ENCODE results near the gene GIPC3. TPM values are rescaled to one million over a fixed set of nuclear protein-coding genes. Genes with fewer than 3 reads are reported as not detected.
"Not testable (repeated sequence)": the region's sequence is repeated elsewhere in the genome, so short reads cannot be mapped to it uniquely, and the experiment has no call there.

The GIPC3 gene
- total RNA-seq, 1 donor from 2014 or later = not detected

DNA sequence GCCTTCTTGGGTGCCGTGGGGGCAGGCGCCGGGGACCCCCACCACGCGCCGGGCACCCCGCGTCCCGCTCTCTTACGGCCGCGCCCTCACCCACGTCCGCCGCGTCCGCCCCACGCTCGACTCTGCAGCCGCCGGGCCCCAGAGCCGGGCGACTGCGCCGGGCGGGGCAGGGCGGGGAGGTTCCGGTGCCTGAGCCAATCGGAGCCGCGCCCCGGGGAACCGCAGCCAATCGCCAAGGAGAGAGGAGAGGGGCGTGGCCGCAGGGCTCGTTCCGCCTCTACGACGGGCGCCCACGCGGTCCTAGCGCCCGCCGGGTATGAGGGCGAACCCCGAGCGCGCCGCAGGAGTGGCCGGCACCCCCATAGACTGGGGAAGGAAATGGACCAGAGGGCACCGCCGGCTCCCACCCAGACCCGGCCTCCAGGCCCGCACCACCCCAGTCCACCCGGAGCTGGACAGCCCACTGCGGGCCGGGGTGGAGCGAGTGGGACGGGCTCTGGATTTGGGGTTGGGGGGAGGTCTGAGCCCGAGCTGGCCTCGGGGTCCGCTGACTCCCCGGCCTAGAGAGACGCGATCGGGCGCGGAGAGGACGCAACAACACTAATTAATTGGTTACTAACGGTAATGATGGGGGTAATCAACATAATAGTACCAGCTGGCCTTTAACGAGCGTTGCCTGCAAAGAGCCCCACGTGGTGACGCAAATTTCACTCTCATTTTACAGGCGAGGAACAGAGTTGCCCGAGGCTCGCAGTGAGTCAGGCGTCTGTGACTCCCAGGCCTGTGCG is 27.6 kb upstream of the GIPC3 start, which contains the start of gene MFSD12:
TSS of gene MFSD12 (minus strand) at position 126 of the 788 bp plus-strand sequence. CDS start 183 bp downstream, outside the sequence.
- DNase-seq (ENCODE audit: low read depth) = no peak
- TF ChIP-seq, protein P1, sequence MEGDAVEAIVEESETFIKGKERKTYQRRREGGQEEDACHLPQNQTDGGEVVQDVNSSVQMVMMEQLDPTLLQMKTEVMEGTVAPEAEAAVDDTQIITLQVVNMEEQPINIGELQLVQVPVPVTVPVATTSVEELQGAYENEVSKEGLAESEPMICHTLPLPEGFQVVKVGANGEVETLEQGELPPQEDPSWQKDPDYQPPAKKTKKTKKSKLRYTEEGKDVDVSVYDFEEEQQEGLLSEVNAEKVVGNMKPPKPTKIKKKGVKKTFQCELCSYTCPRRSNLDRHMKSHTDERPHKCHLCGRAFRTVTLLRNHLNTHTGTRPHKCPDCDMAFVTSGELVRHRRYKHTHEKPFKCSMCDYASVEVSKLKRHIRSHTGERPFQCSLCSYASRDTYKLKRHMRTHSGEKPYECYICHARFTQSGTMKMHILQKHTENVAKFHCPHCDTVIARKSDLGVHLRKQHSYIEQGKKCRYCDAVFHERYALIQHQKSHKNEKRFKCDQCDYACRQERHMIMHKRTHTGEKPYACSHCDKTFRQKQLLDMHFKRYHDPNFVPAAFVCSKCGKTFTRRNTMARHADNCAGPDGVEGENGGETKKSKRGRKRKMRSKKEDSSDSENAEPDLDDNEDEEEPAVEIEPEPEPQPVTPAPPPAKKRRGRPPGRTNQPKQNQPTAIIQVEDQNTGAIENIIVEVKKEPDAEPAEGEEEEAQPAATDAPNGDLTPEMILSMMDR (conservative IDR thresholded peaks at IDR 0.05; ENCODE audit: low read depth, low read length) = no peak

DNA sequence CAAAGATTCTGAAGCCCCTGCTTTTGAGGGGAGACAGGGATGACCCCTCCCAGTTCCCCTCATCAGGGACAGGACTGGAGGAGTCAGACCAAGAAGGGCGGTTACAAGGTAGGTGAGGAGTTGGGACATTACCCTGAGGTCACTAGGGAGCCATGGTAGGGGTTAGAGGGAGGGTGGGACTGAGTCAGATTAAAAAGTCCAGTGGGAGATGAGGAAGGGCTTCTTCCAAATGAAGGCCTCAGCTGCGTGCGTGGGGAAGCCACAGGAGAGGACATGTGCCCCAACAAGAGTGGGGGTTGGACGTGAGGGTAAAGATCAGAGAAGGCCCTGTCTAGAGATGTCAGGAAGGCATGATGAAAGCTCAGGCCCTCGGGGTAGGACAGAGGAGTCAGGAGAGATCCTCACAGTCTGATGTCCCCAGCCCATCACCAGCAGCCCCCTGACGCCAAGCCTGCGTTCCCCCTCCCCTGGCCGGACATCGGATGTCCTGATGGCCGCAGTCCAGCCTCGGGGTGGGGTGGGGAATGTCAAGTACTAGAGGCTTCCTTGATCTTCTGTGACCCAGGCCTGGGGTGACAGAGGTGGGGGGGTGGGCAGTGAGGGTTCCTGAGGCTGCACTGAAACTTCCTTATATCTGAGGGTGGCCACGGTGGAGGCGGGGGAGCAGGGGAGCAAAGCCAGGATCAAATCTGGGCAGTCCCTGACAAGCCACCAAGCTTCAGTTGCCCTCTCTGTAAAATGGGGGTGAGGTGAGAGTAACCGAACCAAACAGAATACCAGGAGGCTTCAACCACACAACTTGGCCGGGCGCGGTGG is 21.4 kb upstream of the GIPC3 start:
- DNase-seq (ENCODE audit: low read depth) = no peak
- TF ChIP-seq, protein P1 (conservative IDR thresholded peaks at IDR 0.05; ENCODE audit: low read depth, low read length) = no peak
- no peak overlapping the region for H3K4me3 ChIP-seq (ENCODE audit: low read depth, low read length)

More for the DNA sequence above, 27.6 kb upstream of the GIPC3 start, which contains the start of gene MFSD12:
- H3K4me3 ChIP-seq (ENCODE audit: low read depth, low read length) = peak within 1 kb of the TSS; percentile 87

DNA sequence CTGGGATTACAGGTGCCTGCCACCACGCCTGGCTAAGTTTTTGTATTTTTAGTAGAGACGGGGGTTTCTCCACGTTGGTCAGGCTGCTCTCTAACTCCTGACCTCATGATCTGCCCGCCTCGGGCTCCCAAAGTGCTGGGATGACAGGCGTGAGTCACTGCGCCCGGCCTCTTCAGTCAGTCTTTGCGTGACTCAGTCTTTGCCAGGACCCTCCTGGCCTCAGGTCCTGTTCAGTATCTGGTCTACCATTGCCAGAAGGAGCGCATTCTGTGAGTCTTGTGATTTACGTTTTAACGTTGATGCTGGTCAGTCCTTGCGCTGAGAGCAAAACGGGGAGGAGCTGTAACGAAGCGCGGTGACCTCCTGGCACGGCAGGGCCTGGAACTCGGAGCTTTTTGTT is 20.1 kb upstream of the GIPC3 start:
- TF ChIP-seq, protein P1 (conservative IDR thresholded peaks at IDR 0.05; ENCODE audit: low read depth, low read length) = no peak
- DNase-seq (ENCODE audit: low read depth) = no peak
- H3K4me3 ChIP-seq (ENCODE audit: low read depth, low read length) = no peak overlapping the region

DNA sequence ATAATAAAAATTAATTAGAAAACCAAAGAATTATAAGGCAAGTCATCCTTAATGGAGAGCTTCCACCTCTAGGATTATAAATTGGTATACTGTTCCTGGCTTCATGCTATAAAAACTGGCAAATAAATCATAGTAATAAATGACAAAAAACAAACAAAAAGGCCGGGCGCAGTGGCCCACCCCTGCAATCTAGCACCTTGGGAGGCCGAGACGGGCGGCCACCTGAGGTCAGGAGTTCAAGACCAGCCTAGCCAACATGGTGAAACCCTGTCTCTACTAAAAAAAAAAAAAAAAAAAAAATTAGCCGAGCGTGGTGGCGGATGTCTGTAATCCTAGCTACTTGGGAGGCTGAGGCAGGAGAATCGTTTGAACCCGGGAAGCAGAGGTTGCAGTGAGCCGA is 15.2 kb upstream of the GIPC3 start:
- DNase-seq (ENCODE audit: low read depth); H3K4me3 ChIP-seq (ENCODE audit: low read depth, low read length): not testable (repeated sequence)

DNA sequence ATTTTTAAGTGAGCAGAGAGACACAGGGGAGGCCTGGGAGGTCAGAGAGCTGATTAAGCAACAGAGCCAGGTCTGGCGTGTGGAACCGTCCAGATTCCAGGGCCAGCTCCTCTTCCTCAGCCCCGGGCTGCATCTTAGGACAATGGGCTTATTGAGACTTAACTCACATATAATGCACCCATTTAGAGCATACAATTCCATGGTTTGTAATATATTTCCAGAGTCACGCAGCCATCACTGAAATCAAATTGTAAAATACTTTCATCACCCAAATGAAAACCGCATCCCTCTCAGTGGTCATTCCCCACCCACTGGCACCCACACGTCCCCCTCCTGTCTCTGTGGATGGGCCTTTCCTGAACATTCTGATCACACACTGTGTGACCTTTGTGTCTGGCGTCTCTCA is 14.7 kb upstream of the GIPC3 start:
- TF ChIP-seq, protein P1 (conservative IDR thresholded peaks at IDR 0.05; ENCODE audit: low read depth, low read length) = no peak
- no peak overlapping the region for H3K4me3 ChIP-seq (ENCODE audit: low read depth, low read length)
- DNase-seq (ENCODE audit: low read depth) = no peak

DNA sequence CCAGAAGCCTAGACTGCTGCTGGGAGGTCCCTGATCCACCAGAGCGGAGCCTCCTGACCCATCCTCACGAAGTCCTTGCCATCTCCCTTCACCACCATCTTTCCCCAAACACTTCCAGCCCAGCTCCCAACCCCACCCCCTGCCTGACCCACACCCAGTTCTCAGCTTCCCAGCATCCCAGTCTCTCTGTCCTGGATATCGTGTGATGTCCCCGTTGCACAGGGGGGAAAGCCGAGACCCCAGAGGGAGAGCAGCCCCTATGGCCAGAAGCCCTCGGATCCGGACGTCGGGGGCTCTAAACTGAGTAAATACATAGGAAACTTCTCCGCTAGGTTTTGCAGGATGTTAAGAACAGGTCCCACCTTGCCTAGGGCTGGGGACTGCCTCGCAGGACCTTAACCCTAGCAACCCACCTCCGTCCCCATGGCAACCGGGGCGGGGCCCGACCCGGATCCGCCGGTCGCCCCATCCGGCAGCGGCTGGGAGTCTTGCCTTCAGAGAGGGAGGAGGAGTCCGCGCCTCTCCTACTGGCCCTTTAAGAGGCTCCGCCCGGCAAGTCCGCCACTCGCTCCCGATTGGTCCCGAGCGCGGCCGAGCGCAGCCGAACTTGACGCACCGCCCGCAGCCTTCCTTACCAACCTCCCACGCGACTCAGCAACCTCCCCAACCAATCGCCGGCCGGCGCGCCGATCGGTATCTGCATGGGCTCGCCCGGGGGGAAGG is 13.0 kb upstream of the GIPC3 start:
- TF ChIP-seq, protein P1 (conservative IDR thresholded peaks at IDR 0.05; ENCODE audit: low read depth, low read length) = no peak
- H3K4me3 ChIP-seq (ENCODE audit: low read depth, low read length) = peak overlapping the region; percentile 75
- peak; percentile 80 for DNase-seq (ENCODE audit: low read depth)

DNA sequence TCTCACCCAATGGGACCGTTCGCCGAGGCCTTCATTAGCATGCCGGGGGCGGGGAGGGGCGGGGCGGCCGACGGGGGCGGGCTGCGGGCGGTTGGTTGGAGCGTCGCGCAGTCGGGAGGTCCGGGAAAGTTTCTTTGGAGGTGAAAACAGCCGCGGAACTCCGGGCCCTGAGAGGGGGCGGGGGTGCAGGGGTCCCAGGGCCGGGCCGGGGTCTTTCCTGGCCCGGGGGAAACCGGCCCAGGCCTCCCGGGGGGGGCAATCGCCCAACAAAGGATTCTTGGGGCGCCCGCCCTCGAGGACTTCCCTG is 12.5 kb upstream of the GIPC3 start, which contains the start of gene HMG20B:
TSS of gene HMG20B (plus strand) at position 90 of the 307 bp plus-strand sequence. CDS start 366 bp downstream, outside the sequence.
- TF ChIP-seq, protein P1 (conservative IDR thresholded peaks at IDR 0.05; ENCODE audit: low read depth, low read length) = no peak
- no peak for DNase-seq (ENCODE audit: low read depth)
- H3K4me3 ChIP-seq (ENCODE audit: low read depth, low read length) = peak within 1 kb of the TSS; percentile 96
